ENCODE data around the gene CCDC112. TPM values are rescaled to one million over a fixed set of nuclear protein-coding genes. Genes with fewer than 3 reads are reported as not detected.

Gene CCDC112
- total and polyA plus RNA-seq, 9 of the 15 experiments (the other 6 are each of a cell fraction or from before 2014, with no cell fraction given), result 3.3 to 15.3 (median 7.4) TPM

GRCh38 chr5:115262321-115263077 is 34.0 kb downstream of the CCDC112 start, which contains the start of gene PGGT1B (continued):
- TF ChIP-seq ZNF407 (IDR thresholded peaks at IDR 0.05; ENCODE audit: low read depth) (no peak), STAT5A (IDR thresholded peaks at IDR 0.05; ENCODE audit: borderline replicate concordance, low read length) (no peak), PKNOX1 (IDR thresholded peaks at IDR 0.05) (peak; percentile 60; the same call in 1 of the 2 replicates), ZNF695 (CRISPR knock-in tag; IDR thresholded peaks at IDR 0.05) (0 out of 2 replicates have a peak, but pooled peaks have one; percentile 63), TRIM25 (IDR thresholded peaks at IDR 0.05; ENCODE audit: borderline replicate concordance) (no peak), TAL1 (IDR thresholded peaks at IDR 0.05) (no peak), CREB5 (CRISPR knock-in tag; IDR thresholded peaks at IDR 0.05) (no peak), BMI1 (IDR thresholded peaks at IDR 0.05; ENCODE audit: low read length) (no peak), ZNF561 (CRISPR knock-in tag; conservative IDR thresholded peaks at IDR 0.05) (no peak), RBM34 (IDR thresholded peaks at IDR 0.05; ENCODE audit: borderline replicate concordance, insufficient read depth, low read length) (no peak), ATF7 (IDR thresholded peaks at IDR 0.05) (peak; percentile 57), ETS1 (conservative IDR thresholded peaks at IDR 0.05; ENCODE audit: control insufficient read depth, low read depth, low read length) (no peak)

Data from K562 (cell line).